ENCODE results near the gene BIRC3.
"Not testable (repeated sequence)": the region's sequence is repeated elsewhere in the genome, so short reads cannot be mapped to it uniquely, and the experiment has no call there.

BIRC3 gene

DNA sequence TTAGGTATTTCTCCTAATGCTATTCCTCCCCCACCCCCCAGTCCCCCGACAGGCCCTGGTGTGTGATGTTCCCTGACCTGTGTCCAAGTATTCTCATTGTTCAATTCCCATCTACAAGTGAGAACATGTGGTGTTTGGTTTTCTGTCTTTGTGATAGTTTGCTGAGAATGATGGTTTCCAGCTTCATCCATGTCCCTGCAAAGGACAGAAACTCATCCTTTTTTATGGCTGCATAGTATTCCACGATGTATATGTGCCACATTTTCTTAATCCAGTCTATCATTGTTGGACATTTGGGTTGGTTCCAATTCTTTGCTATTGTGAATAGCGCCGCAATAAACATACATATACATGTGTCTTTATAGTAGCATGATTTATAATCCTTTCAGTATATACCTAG, 20.5 kb upstream of the BIRC3 start:
- DNase-seq = not testable (repeated sequence)

DNA sequence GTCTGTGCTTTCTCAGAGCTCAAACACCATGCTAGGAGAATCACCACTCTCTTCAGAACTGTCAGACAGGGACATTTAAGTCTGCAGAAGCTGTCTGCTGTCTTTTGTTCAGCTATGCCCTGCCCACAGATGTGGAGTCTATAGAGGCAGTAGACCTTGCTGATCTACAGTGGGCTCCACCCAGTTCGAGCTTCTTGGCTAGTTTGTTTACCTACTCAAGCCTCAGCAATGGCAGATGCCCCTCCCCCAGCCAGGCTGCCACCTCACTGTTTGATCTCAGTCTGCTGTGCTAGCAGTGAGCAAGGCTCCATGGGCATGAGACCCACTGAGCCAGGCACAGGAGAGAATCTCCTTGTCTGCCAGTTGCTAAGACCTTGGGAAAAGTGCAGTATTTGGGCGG, 16.4 kb upstream of the BIRC3 start:
- not testable (repeated sequence) for DNase-seq

DNA sequence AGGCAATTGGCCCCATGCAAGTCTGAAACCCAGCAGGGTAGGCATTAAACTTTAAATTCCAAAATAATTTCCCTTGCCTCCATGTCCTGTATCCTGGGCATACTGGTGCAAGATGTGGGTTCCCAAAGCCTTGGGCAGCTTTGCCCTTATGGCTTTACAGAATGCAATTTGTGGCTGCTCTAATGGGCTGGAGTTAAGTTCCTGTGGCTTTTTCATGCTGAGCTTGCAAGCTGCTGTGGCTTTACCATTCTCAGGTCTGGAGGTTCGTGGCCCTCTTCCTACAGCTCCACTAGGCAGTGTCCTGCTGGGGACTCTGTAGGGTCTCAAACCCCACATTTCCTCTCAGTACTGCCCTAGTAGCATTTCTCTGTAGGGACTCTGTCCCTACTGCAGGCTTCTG, 15.0 kb upstream of the BIRC3 start:
- no peak for DNase-seq

DNA sequence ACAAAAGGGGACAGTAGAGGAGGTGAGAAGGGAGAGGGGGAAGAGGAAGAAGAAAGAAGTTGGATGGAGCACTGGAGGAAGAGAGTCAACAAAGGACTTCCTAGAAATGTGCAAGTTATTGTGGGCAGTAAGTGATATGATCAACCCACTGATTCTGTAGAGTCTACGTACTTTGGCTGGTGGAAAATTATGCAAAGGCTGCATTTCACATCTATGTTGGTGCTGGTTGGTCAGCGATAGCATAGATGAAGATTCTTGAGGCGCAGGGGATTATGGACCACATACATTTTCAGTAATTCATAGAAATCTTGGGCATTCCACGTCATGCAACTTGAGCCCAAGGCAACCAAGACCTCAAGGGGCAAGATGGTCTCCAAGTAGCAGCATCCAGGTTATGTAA, 12.6 kb upstream of the BIRC3 start:
- DNase-seq = no peak

DNA sequence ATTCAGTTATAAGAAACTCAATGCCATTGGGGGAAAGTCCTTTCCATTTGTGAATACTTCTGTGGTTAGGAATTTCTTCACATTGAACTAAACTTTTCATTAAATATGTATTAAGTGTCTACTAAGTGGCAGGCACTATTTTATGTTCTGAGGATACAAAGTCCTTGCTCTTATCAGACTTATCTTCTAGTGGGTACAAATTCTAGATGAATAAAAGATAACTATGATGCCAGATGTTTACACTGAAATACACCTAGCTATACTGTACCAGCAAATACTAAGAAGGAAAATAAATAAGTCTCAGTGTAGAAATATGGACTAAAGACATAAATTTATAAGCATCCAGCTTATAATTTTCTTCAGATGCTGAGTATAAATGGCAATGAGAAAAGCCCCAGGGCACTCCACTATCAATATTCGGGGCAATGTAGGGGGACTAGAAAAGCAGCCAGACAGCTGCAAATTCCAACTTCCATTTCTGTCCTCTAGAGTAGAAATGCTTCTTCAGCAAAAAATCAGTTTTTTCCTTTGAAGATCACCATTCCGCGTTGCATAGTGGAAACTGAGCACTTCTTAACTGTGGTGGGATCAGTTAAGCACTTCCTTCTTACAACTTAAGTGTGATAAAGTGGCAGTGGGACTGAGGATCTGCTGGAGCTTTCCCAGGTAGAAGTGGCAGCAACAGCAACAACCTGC, 11.8 kb upstream of the BIRC3 start:
- DNase-seq = no peak

DNA sequence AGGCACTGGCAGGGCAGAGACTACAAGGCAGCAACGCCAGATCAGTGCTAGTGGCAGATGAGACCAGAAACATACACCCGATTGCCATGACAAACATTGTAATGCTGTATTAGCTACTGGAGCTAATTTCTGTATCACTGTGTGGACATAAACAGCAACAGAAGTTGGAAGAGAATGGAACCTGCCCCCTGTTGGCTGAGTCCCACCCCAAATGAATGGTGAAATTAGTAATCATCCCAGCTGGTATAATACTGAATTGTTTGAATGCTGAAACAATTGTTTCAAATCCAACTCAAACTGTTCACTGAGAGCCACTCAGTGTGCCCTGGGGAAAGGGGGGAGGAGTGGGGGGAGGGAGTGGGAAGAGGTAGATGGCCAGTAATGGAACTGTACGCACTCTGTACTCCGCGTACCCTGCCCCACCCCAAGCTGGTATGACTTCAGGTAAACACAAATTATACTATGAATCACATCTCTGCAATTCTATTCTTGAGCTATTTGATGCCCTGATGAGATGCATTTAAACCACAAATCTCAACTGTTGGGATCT, 11.2 kb upstream of the BIRC3 start:
- DNase-seq = no peak

DNA sequence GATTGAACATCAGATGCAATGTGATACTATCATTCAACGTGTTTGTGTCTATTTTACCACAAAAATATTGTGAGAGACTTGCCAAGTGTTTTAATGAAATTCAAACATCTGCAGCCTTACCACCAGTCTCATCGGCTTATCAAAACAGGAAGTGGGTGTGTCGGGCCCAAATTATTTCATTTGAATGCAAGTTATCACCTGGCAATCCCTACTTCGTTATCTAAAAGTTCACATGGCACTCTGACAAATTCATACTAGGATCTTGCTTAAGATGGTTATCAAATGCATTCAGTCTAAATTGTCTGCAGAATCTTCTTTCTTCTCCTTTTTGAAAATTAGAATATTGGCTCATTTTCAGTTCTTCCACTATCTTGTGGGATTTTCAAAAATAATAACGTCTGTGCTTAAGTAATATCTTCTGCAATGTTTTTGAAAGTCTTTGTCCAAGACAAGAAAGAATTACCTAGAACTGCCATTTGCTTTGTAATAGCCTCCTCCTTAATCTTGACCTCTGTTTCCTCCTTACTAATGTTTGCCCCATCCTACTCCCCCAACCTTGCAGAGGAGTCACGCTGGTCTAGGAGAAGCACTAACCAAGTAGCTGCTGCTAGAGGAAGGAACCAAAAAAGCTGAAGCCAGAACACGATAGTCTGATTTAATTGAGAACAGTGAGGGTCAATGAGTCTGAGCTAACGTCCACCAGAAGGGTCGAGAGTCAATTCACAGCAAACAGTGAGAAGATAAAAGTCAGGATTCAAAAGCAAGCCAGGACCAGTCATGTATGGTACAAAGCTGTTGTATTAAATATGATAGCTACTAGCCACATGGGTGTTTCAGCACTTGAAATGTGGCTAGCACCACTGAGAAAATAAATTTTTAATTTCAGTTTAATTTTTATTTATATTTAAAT, 10.2 kb upstream of the BIRC3 start:
- DNase-seq = no peak

DNA sequence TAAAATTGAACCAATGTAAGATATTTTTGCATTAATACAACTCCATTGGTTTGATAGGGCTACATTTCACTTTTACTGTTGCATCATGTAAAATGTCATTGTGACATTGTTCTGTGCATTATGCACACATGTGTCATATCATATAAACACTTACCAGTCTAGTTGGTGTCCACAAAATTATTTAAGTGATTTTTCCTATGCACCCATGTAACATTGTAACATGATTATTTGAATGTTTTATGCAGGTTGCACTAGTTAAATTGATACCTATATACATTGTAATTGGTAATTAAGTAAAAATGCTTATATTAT, 9.6 kb upstream of the BIRC3 start:
- DNase-seq = no peak

DNA sequence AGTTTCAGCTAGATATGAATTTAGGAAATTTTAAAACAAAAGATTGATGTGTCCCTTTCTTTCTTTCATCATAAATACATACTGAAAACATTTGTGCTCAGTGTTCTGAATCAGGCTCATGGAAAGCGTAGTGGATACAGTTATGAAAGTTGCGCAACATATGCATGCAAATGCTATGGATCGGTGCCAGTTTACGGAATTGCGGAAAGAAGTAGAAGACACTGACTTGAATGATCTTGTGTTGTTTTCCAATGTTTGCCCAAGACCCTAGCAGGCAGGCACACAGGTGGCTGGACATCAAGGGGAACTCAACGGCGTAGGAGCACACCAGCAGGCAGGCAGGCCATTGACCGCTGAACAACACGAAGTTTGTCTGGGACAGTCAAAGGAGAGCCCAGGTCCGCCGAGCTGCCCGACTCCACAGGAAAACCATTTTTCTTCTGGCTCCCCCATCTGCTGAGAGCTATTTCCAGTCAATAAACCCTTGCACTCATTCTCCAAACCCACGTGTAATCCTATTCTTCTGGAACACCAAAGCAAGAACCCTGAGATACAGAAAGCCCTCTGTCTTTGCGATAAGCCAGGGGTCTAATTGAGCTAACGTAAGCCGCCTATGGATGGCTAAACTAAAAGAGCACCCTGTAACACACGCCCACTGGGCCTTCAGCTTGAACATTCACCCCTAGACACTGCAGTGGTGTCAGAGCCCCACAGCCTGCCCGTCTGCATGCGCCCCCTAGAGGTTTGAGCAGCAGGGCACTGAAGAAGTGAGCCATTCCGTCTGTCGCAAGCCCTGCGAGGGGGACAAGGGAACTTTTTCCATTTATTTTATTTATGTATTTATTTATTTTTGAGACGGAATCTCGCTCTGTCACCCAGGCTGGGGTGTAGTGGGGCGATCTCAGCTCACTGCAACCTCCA, 7.4 kb upstream of the BIRC3 start:
- no peak for DNase-seq

DNA sequence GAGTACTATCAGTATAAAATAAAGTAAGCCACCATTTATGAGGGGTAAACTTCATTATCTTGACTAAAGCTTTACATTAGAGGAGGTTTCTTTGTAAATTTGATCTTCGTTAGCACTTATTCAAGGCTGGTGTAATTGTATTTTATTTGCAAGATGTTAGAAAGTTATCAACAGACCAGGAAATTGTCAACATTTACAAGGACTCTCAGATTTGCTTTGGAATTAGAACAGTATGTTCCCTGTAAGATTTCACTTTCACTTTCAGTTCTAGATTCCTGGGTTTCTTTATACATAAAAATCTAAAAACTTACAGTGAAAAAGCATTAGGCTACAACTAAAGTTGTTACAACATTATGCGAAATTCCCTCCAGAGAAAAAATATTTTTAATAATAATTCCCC, 4.6 kb upstream of the BIRC3 start:
- no peak for DNase-seq

DNA sequence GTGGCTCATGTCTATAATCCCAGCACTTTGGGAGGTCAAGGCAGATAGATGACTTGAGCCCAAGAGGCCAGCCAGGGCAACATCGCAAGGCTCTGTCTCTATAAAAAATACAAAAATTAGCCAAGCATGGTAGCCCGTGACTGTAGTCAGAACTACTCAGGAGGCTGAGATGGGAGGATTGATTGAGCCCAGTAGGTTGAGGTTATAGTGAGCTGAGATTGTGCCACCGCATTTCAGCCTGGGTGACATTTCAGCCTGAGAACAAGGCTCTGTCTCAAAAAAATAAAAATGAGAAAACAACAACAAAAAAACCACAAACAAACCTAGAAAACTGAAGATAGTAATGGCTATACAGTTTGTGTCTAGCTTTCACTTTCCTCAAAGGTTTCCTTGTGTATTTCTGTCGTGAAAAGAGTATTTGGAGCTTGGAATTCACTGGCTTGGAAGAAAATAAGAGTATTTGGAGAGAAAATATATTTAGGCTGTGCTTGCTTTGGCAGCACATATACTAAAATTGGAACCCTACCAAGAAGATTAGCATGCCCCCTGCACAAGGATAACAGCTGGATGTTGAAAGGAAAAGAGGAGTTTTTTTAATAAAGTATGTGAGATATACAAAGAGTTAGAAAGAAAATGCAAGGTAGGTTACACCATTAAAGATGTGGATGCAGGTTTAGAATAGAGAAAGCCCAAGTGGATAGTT, 3.9 kb upstream of the BIRC3 start:
- DNase-seq = no peak

DNA sequence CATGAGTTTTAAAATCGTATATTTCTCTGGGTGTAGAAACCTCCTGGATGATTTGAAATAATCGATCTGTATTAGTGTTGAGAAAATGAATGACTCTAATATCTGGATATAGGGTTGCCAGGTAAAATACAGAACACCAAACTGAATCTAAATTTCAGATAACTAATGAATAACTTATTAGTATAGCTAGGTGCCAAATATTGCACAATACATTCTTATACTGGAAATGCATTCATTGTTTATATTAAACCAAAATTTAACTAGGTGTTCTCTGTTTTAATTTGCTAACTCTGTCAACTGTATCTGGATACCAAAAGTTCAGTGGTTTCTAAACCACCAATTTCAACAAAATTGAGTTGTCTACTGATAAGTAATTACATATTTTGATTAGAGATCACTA, 2.5 kb upstream of the BIRC3 start:
- DNase-seq = no peak

DNA sequence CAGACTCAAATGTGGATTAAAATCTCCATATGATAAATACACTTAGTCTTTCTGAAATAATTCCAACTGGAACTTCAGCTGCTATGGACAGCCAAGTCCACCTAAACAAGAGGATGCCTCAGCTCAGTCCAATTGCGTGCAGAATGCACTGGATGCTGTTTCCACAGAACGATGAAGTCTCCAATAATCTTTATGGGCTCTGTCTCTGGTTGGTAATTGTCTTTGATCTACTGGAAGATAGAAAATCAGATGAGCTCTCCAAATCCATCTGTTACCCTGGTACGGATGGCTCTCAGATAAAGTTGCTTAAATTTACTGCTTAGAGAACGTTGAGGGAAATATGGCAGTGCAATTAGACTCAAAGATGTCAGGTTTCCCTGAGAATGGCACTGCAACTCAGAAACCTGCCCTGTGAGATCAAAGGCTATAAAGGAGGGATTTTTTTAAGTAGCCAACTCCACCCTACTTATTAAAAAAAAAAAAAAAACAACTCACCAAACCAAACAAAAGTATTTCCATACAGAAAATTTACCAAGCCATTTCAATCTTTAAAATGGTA, 859 bp upstream of the BIRC3 start:
- DNase-seq = no peak

DNA sequence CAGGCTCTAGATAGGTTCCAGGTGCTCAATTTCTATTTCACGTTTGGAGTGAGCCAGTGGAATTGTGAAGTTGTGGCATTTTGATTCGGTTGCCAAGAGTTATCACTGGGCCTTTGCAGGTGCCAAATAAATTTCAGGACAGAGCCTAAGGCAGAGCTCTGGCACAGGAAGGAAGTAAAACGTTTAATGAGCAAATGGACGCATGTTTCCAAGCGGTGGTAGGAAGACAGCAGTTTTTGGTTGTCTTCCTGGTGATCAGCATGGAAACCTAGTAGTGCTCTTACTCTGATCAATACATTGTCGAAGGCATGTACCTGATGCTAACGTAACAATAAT, 452 bp downstream of the BIRC3 start:
- peak; percentile 38 for DNase-seq

DNA sequence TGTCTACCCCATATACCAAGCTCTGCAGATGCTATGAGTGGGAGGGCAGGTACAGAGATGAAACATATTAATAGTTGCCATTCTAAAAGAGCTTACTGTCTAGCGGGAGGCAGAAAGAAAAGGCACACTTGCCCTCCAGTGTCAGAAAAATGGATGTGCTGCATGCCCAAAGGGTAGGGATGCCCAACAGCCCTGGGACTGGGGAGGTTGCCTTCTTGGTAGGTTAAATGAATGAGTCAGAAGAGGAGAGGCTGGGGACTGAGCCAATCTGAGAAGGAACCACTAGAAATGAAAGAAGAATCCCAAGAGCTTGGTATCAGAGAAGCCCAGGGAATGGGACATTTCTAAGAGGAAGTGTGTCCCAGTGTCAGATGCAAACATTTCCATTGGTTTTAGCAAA, 1.2 kb downstream of the BIRC3 start:
- no peak for DNase-seq

DNA sequence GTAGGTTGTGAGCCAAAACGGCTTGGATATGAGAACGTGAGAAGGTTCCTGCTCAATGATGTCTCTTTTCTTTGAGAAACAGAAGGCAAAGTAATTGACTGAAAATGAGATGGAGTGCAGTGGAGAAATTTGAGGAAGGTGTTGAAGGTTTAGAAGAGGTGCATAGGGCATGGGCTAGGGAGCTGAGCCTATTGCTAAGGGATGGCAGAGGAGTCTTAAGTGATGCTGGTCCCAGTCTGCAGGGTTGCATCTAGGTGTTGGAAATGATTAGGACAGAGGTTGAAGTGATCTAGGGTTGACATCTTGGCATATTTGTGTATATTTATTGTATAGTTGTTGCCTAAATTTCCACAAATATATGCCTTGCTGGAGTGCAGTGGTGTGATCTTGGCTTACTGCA, 2.3 kb downstream of the BIRC3 start:
- DNase-seq = no peak

DNA sequence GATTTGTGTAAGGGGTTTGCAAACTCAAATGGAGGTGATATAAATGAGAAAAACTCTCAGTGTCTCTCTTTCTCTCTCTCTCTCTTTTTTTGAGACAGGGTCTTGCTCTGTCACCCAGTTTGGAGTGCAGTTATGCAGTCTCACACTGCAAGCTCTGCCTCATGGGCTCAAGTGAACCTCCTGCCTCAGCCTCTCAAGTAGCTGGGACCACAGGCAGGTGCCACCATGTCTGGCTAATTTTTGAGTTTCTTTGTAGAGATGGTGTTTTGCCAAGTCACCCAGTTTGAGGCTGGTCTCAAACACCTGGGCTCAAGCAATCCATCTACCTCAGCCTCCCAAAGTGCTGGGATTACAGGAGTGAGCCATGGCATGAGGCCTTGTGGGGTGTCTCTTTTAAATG, 2.9 kb downstream of the BIRC3 start:
- no peak for DNase-seq

DNA sequence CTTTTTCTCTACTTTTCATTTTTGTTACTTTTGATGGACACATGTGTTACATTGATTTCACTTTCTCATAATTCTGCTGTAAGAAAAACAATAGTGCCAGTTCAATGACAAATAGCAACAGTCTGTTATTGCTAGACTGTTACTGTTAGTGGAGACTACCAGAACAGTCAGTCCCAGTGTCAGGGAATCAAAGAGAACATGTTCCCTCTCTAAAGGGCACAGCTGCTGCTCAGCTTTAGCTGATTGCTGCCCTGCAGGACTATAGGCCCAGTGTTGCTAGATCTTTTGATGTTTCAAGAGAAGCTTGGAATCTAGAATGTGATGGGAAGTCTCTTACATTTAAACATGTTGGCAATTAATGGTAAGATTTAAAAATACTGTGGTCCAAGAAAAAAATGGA, 3.4 kb downstream of the BIRC3 start:
- DNase-seq = no peak

DNA sequence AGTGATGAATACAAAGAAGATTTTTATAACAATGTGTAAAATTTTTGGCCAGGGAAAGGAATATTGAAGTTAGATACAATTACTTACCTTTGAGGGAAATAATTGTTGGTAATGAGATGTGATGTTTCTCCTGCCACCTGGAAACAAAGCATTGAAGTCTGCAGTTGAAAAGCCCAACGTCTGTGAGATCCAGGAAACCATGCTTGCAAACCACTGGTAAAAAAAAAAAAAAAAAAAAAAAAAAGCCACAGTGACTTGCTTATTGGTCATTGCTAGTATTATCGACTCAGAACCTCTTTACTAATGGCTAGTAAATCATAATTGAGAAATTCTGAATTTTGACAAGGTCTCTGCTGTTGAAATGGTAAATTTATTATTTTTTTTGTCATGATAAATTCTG, 5.3 kb downstream of the BIRC3 start:
- DNase-seq = no peak

DNA sequence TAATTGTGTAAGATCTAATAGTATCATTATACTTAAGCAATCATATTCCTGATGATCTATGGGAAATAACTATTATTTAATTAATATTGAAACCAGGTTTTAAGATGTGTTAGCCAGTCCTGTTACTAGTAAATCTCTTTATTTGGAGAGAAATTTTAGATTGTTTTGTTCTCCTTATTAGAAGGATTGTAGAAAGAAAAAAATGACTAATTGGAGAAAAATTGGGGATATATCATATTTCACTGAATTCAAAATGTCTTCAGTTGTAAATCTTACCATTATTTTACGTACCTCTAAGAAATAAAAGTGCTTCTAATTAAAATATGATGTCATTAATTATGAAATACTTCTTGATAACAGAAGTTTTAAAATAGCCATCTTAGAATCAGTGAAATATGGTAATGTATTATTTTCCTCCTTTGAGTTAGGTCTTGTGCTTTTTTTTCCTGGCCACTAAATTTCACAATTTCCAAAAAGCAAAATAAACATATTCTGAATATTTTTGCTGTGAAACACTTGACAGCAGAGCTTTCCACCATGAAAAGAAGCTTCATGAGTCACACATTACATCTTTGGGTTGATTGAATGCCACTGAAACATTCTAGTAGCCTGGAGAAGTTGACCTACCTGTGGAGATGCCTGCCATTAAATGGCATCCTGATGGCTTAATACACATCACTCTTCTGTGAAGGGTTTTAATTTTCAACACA, 6.4 kb downstream of the BIRC3 start:
- no peak for DNase-seq

DNA sequence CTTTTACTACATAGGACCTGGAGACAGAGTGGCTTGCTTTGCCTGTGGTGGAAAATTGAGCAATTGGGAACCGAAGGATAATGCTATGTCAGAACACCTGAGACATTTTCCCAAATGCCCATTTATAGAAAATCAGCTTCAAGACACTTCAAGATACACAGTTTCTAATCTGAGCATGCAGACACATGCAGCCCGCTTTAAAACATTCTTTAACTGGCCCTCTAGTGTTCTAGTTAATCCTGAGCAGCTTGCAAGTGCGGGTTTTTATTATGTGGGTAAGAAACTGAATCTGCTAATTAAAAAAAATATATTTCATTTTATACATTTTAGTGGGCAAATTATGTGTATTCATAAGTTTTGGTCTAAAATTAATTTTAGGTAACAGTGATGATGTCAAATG, 7.8 kb downstream of the BIRC3 start:
- no peak for DNase-seq

DNA sequence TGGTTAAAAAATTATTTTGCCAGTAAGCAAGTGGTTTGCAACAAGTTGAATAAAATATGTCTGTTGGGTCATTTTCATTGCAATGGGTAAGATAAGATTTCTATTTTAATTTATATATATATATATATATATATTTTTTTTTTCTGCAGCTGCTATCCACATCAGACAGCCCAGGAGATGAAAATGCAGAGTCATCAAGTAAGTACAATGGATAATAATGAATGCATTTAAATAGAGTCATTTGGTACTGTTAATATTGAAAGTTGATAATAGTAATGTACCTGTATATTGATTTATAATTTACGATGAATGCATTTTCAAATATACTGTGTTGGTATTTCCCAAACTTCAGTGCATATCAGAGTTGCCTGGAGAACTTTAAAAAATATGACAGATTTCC, 11.5 kb downstream of the BIRC3 start:
- no peak for DNase-seq

Measured in NCI-H526 treated with DMSO at 0.1 percent for 48 hours (cell line).